Neural cell (in vitro differentiated cells): ENCODE results near the gene RAMP2.

Source experiments
- CTCF ChIP-seq: fragments of 450-650 bp; IDR thresholded peaks from 2 replicates; pipeline ENCODE4 v1.5.1; 2014; ENCODE audit warnings: antibody characterized with exemption, mild to moderate bottlenecking, moderate library complexity; ENCODE audit not compliant: poor library complexity, severe bottlenecking
- EP300 ChIP-seq: fragments of 450-650 bp; conservative IDR thresholded peaks from 2 replicates; pipeline ENCODE4 v1.6.1; 2014; ENCODE audit warnings: antibody characterized with exemption, mild to moderate bottlenecking, moderate library complexity; ENCODE audit not compliant: poor library complexity, severe bottlenecking
- EZH2 ChIP-seq: fragments of 200-600, 300-800 bp; shearing (Covaris generic), sonication (generic); IDR thresholded peaks from 2 replicates; pipeline ENCODE4 v1.6.1; 2014; ENCODE audit warnings: antibody characterized with exemption, low read length, borderline replicate concordance, mild to moderate bottlenecking; ENCODE audit not compliant: insufficient read depth, poor library complexity, severe bottlenecking
- POLR2AphosphoS5 ChIP-seq: IDR thresholded peaks from 2 replicates; pipeline ENCODE4 v1.6.1; 2012

GRCh38 chr17:42759982-42760651 lies 910 bp upstream of the RAMP2 start:
- TF ChIP-seq CTCF, result no peak
- no peak for TF ChIP-seq POLR2AphosphoS5
- no peak for TF ChIP-seq EZH2
- TF ChIP-seq EP300, result no peak
